HG03159 (cell line): Measurements from ENCODE around the gene UAP1L1.

Source experiments
- ATAC-seq: cut with Tn5 transposase; IDR thresholded peaks from one replicate; pipeline ENCODE4 v1.9.1; 2021; ENCODE audit warnings: mild to moderate bottlenecking, moderate library complexity; ENCODE audit not compliant: unreplicated experiment

The UAP1L1 gene

GRCh38 chr9:137040568-137040967 is 36.7 kb upstream of the UAP1L1 start:
- no peak for ATAC-seq

- ATAC-seq = no peak
Measured at GRCh38 chr9:137041124-137041523, 36.2 kb upstream of the UAP1L1 start.

DNA sequence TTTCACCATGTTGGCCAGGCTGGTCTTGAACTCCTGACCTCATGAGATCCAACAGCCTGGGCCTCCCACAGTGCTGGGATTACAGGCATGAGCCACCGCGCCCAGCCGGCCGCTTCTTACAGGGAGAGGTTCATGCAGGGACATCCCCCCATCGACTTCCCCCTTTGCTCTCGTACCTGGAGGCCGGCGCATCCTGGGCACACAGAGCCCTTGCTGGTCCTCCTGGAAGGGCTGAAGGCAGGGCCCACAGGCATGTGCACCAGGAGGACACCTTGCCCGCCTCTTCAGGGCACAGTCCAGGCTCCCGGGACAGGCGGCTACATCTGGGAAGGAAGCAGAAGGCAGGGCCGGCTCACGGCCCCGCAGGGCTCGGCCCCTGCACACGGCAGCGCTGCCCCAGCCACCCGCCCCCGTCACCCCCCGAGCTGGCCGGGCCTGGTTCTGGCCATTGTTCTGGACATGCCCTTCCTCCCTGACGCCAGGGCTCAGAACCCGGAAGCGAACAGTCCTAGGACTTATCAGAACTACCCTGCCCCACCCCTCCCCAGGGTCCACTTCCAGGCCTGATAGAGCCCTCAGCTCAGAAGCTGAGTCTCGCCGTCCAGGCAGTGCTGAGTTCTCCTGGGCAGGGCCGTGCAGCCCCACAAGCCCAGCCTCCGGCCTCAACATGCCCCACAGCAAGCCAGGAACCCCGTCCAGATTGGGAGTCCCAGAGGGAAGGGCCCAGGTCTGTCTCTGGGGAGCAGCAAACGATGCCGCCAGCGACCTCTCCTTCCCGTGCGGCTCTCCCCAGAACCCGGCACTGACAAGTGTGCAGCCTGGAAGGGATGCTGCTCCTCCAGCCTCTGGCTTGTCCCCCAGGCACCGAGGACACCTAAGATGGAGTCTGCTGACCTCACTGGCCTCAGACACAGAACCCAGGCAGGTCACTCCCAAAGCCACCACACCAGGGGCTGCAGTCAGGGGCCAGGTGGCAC is 34.3 kb upstream of the UAP1L1 start:
- ATAC-seq = no peak

DNA sequence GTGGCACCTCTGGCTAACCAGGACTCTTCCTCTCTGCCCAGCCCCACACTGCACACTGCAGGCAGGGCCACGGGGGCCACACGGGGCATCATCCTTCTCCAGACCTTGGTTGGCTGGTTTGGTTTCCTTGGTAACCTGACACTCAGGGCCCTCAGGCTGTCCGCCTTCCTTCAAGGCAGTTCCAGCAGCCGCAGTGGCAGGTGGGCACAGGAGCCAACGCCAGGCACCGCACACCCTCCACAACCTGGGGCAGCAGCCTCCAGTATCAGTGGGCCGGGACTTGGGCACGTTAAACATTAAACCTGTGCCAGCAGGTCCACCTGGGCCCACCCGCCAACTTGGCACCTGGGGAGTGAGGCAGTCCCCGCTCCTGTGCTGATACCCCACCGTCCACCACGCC is 33.3 kb upstream of the UAP1L1 start:
- ATAC-seq = no peak

DNA sequence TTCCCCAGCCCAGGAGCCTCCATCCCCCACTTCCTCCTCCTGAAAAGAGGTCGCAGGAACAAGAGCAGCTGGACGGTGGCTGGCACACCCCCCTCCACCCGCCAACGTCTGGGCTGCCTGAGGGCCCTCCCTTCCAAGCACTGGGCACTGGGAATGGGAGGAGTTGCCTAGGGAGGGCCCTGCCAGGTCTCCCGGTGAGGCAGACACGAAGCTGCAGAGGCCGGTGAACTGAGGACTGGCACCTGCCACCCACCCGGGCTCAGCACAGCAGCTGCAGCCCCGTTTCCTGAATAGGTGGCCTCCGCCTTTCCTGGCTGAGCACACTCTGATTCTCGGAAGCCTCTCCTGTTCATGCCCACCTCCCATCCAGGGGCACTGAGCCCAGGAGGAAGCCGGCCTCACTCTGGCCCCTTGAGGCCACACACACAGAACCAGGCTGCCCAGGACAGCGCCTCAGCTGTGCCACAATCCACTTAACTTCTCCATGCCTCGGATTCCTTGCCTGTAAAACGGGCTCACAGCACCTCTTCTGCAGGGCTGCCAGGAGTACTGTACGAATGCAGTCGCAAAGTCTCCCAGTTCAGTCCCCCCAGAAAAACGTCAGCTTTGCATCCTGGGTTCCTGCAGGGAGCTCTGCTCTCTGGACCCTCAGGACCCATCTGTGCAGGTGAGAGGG is 32.7 kb upstream of the UAP1L1 start:
- ATAC-seq = no peak

- ATAC-seq = no peak
Measured at GRCh38 chr9:137045294-137046087, 31.8 kb upstream of the UAP1L1 start.

- ATAC-seq = no peak
Measured at GRCh38 chr9:137046088-137046787, 31.1 kb upstream of the UAP1L1 start, which contains the start of gene NPDC1. TSS of gene NPDC1 (minus strand) at chr9:137046177. CDS start at chr9:137045989, 188 bp downstream.

GRCh38 chr9:137048655-137049543 is 28.4 kb upstream of the UAP1L1 start:
- no peak for ATAC-seq

- ATAC-seq = no peak
Measured at GRCh38 chr9:137049544-137050449, 27.5 kb upstream of the UAP1L1 start.

DNA sequence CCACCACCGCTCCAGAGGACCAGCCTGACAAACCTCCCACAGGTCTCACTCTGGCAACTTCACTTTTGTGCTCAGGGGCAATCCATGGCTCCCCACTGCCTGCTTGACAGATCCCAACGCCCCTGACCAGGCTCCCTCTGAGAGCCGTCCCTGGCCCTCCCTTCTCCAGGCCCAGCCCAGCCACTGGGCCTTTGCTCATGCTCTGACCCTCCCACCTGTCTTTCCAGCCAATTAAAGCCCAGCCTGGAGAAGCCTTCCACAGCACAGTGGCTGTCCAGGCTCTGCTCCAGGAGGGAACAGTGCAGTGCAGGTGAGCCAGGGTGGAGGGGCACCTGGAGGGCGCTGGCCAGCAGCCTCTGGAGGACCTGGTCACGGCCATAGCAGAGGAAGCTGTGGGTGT is 26.7 kb upstream of the UAP1L1 start:
- ATAC-seq = no peak

DNA sequence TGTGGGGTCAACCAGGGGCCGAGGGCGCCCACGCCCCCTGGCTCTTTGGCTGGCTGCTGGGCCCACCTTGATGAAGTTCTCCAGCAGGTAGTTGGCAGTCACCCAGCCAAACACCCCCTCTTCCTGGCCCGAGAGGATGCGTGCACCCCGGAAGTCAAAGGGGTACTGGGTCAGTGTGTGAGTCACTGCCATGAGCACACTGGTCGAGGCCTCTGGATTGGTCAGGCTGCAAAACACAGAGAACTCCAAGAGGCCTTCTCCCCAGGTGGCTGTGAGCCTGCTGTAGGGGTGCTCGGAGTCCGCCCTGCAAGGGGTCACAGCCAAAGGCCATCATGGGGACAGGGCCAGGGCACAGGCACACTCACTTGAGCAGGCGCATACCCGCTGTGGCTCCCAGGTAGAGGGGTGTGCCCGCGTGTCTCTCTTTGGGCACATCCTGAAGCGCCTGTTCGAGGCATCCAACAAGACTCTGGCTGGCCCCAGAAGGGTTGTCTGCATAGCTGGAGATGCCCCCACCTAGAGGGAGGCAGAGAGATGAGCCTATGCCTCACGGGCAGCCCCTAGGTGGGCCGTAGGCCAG is 26.1 kb upstream of the UAP1L1 start:
- no peak for ATAC-seq

GRCh38 chr9:137052293-137052692 is 25.0 kb upstream of the UAP1L1 start:
- no peak for ATAC-seq

DNA sequence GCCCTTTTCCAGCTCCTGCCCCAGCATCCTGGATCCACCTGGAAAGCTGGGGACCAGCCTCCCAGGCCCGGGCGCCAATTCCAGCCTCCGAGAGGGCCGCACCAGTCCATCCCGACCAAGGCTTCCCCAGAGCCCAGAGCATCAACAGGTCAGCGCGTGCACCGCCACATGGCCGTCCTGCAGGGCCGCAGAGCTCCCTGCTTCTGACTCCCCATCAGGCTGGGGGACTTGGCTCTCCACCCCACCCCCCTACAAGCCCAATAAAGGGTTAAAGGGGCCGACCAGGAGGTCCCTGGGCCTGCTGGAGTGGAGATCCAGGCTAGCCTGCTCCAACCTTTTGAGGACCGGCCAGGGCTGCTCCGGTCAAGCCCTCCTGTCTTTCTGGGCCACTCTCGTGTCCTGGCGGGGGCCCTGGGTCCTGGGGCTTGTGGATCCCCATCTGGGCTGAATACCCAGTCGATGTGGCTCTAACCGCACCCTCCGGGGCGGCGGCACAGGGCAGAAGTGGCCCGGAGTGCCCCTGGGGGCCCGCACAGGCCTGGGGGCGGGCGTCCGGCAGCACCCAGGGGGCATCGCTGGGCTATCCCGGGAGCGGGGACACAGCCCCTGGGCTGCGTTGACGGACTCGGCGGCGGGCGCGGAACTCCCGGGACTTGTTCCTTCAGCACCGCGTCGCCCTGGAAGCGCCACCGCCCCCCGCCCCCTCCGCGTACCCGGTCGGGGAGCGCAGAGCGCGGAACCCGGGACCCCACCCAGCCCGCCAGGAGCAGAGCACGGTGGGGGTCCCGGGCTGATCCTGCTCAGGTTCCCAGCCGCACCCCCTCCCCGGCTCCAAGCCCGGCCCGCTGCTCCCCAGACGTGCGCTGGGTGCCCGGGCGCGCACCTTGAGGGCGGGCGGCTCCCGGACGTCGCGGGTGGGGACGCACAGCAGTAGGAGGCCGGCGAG is 24.0 kb upstream of the UAP1L1 start:
- ATAC-seq = no peak

DNA sequence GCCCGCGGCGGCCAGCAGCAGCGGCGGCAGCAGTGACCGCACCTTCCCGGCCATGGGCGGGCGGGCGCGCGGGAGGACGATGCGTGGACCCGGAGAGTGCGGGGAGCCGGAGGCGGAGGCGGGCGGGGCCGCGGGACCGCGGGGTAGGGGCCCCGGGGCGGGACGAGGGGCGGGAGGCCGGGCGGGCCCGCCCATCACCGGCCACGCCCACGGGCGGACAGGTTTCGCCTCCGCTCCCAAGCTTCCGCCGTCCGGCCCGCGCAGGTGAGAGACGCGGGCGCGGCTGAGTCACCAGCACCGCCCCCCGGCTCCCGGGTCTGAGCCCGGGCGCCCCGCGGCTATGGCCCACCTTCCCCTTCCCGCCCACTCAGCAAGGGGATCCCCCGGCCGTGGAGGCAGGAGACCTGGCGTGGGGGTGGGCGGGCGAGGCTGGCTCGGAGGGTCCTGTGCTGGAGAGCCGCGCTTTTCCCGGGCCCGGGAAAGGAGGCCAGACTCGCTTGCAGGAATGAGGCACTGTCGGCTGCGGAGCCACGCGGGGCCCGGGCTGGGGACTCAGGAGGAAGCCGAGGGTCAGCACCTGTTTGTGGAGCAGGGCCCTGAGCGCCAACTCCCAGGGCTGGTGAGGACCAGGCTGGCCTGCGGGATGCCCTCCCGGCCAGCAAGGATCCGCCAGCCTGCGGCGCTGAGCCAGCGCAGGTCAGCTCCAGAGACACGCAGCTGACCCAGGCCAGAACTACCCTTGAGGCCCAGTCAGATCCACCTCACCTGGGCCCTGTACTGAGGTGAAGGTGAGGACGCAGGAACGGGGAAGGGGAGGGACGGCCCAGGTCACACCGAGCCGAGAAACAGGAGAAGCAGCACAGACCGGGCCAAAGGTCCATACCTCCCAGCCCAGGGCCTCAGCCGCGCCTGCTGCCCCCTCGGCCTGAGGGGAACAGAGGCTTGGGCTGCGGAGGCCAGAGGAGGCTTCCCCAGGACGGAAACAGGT is 23.1 kb upstream of the UAP1L1 start, which contains the start of gene ENTPD2:
Gene ENTPD2, minus strand, starts transcription at position 118 of the 988 bp plus-strand sequence. Its CDS starts 64 bp downstream, at position 54.
- ATAC-seq = no peak

- ATAC-seq = no peak
Measured at GRCh38 chr9:137054932-137055384, 22.4 kb upstream of the UAP1L1 start.
